HG02943 (cell line): Measurements from ENCODE around the gene RNF115.

Experiments
- ATAC-seq: cut with Tn5 transposase; IDR thresholded peaks from one replicate; pipeline ENCODE4 v1.9.1; 2021; ENCODE audit warnings: mild to moderate bottlenecking, low read depth, moderate library complexity; ENCODE audit not compliant: unreplicated experiment

Gene RNF115

DNA sequence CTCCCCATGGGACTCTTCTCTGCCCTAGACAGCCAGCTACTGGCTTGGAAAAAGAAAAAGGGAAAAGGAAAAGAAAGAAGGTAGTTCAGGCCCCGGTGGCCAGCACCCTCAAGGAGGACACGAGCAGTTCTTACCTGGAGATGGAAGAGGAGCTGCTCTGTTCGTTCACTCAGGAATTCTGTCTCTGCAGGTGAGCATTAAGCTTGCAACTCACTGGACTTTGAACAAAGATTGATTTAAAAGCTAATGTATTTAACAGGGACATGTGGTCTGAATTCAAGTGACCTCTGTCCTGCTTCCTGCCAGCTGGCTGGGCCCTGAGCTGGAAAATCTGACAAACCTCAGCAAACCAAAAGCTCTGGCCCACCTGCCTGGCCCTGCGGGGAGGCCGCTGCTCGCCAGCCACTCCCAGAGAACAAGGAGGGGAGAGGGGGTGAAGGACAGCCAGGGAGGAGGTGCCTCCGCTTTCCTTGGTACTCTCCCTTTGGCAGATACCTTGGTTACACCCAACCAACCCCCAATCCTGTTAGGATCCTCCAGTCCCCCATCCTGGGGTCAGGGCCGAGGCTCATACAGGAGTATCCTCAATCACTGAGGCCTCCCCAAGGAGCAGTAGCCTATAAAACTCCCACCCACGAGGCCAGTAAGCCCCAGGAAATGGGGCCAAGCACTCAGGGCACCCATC lies 116.6 kb downstream of the RNF115 start, which contains the start of gene PDZK1:
Gene PDZK1, minus strand, starts transcription at position 186 of the 685 bp plus-strand sequence. CDS start 19,347 bp downstream, outside the sequence.
- ATAC-seq = no peak

- no peak for ATAC-seq
These were observed 117.7 kb downstream of the RNF115 start for GRCh38 chr1:145706086-145706664.

DNA sequence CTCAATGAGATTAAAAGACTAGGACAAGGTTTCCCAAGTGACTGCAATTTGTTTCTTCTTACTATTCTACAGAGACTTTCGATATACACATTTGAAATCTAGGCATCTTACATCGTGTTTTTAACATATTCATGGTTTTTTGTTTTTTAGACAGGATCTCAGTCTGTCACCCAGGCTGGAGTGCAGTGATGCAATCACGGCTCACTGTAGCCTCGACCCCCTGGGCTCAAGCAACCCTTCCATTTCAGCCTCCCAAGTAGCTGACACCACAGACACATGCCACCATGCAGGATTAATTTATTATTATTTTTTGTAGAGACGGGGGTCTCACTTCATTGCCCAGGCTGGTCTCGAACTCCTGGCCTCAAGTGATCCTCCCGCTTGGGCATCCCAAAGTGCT lies 118.3 kb downstream of the RNF115 start:
- no peak for ATAC-seq

DNA sequence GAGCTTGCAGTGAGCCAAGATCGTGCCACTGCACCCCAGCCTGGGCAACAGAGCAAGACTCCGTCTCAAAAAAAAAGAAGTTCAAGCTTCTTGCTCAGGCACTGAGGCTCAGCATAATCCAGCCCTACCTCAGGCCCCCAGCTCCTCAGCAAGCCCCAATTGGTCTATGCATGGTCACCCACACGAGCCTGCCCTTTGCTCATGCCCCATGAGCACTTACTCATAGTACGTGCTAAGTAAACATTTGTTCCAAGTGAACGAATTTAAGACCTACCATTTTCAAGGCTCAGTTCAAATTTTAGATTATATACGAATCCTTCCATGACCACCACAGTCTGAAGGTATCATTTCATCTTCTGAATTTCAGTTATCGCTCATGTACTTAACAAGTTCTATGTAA lies 121.1 kb downstream of the RNF115 start:
- no peak for ATAC-seq

DNA sequence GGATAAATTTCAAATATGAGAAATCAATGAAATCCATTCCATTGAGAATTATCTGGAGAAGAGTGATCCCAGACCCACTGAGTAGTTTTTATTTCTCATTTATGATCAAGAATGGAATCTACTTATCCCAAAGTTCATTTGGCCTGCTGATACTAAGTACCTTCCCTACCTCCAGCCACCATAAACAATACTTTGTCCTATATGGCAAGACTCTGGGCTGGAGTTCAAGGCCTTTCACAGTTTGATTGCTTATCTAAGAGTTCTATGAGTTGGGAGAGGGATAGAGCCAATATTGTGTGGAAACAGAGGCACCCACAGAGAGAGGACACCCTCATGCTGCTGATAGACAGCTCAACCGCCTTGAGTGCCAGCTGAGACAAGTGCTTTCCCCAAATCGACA lies 121.8 kb downstream of the RNF115 start:
- no peak for ATAC-seq

- no peak for ATAC-seq
These were observed 122.5 kb downstream of the RNF115 start for GRCh38 chr1:145701306-145701862.

GRCh38 chr1:145696630-145696960 lies 127.3 kb downstream of the RNF115 start:
- ATAC-seq = no peak

DNA sequence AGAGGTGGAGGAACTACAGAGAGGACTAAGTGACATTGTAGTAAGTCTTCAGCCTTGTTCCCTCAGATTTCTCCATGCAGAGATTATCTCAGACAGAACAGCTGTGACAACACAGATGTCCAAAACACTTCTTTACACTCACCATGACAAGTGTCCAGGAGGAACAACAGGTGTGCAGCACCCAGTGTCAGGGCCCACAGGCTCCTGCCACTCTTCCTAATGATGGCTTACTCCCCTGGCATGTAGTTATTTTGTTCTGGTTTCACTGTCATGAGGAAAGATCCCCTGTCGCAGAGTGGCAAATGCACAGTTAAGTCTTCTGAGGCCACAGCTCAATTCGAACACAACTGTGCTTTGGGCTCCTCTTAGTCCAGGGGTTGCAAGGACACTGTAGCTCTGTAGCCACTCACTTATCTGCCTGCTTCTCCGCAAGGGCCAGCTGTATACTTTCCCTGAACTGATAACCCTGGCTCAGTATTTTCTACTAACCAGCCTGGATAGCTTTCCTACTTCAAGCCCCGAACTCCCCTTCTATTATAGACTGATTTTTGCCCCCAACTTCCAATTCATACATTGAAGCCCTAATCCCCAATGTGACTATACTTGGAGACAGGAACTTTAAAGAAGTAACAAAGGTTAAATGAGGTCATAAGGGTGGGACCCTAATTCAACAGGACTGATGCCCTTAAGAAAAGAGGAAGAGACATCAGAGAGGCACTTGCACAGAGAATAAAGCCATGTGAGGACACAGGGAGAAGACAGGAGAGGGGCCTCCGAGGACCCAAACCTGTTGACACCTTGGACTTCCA lies 127.9 kb downstream of the RNF115 start:
- no peak for ATAC-seq

GRCh38 chr1:145692785-145693443 lies 131.0 kb downstream of the RNF115 start:
- no peak for ATAC-seq

GRCh38 chr1:145690587-145691558 lies 133.0 kb downstream of the RNF115 start:
- no peak for ATAC-seq

- no peak for ATAC-seq
These were observed 134.0 kb downstream of the RNF115 start for GRCh38 chr1:145689922-145690321.

DNA sequence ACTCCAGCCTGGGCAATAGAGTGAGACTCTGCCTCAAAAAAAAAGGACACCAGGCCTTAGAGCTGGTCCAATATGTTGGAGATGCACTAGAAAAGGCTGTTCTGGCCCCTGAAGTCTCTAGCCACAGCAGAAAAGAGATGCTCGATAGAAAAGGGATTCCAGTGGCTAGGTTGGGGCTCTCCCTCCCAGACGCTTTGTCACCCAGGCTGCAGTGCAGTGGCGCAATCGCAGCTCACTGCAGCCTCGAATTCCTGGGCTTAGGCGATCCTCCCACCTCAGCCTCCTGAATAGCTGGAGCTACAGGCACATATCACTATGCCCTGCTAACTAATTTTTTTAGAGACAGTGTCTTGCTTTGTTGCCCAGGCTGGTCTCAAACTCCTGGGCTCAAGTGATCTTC lies 135.0 kb downstream of the RNF115 start:
- ATAC-seq = no peak
